Skeletal muscle satellite cell (primary cell): ENCODE data around the gene ITGAL.

Experiments
- H3K27me3 ChIP-seq: 2 replicates; pipeline ENCODE4 v1.7.0; 2013; ENCODE audit warnings: low read length; ENCODE audit not compliant: control insufficient read depth, insufficient read depth
- H3K36me3 ChIP-seq: 2 replicates; pipeline ENCODE4 v1.7.0; 2013; ENCODE audit warnings: mild to moderate bottlenecking, control low read depth, low read length; ENCODE audit not compliant: insufficient read depth
- H3K4me1 ChIP-seq: 2 replicates; pipeline ENCODE4 v1.7.0; 2013; ENCODE audit warnings: low read length; ENCODE audit not compliant: control insufficient read depth, insufficient read depth
- H3K4me2 ChIP-seq: 2 replicates; pipeline ENCODE4 v1.7.0; 2013; ENCODE audit warnings: mild to moderate bottlenecking, low read length
- H3K4me3 ChIP-seq: 2 replicates; pipeline ENCODE4 v1.7.0; 2013; ENCODE audit warnings: low read length
- H3K9ac ChIP-seq: 2 replicates; pipeline ENCODE4 v1.7.0; 2013; ENCODE audit warnings: mild to moderate bottlenecking, low read depth, low read length, moderate library complexity
- H3K9me3 ChIP-seq: replicated peaks from 2 replicates; pipeline ENCODE4 v1.7.0; 2013; ENCODE audit warnings: mild to moderate bottlenecking, control low read depth, low read length

ITGAL gene

DNA sequence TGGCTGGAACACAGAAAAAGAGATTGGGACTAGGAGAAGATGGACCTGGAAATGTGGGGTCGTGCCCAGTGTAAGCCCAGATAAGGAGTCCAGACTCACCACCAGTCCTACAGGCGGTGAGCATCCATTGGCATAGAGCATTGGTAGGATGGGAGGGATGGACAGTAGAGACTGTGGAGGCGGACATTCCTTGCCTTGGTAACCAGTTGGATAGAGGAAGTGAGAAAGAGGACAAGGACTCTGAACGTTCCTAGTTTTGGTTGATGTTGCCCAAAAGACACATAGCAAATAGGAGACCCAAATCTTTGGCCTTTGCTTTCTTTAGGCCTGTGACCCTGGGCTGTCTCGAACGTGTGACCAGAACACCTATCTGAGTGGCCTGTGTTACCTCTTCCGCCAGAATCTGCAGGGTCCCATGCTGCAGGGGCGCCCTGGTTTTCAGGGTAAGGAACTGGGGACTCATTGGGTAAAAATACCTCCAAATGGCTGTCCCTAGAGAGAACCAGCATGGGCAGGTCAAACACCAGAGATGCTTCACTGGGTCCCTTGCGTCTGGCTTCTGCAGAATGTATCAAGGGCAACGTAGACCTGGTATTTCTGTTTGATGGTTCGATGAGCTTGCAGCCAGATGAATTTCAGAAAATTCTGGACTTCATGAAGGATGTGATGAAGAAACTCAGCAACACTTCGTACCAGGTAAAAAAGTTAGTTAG lies 6.4 kb downstream of the ITGAL start:
- H3K27me3 ChIP-seq = peaks cover 59% of the 10 kb centered on the region
- H3K4me2 ChIP-seq = no peak overlapping the region
- H3K9me3 ChIP-seq = no peaks in the 10 kb centered on the region
- no peaks in the 10 kb centered on the region for H3K36me3 ChIP-seq
- no peaks in the 10 kb centered on the region for H3K4me1 ChIP-seq
- no peak overlapping the region for H3K9ac ChIP-seq
- H3K4me3 ChIP-seq = no peak overlapping the region

GRCh38 chr16:30481381-30481780 lies 8.8 kb downstream of the ITGAL start:
- no peaks in the 10 kb centered on the region for H3K36me3 ChIP-seq

GRCh38 chr16:30482366-30482765 lies 9.8 kb downstream of the ITGAL start:
- Histone ChIP-seq H3K4me1 (no peaks in the 10 kb centered on the region), H3K36me3 (no peaks in the 10 kb centered on the region), H3K9me3 (no peaks in the 10 kb centered on the region), H3K9ac (no peak overlapping the region), H3K27me3 (peaks cover 37% of the 10 kb centered on the region), H3K4me2 (no peak overlapping the region), H3K4me3 (no peak overlapping the region)

More at GRCh38 chr16:30481381-30481780, 8.8 kb downstream of the ITGAL start:
- peaks cover 41% of the 10 kb centered on the region for H3K27me3 ChIP-seq
- no peak overlapping the region for H3K4me2 ChIP-seq
- H3K9ac ChIP-seq = no peak overlapping the region
- no peak overlapping the region for H3K4me3 ChIP-seq
- H3K4me1 ChIP-seq = no peaks in the 10 kb centered on the region
- H3K9me3 ChIP-seq = no peaks in the 10 kb centered on the region

- Histone ChIP-seq H3K4me1 (no peaks in the 10 kb centered on the region), H3K4me3 (no peak overlapping the region), H3K4me2 (no peak overlapping the region), H3K9ac (no peak overlapping the region), H3K27me3 (peaks cover 26% of the 10 kb centered on the region), H3K9me3 (no peaks in the 10 kb centered on the region), H3K36me3 (no peaks in the 10 kb centered on the region)
These were observed 12.3 kb downstream of the ITGAL start for GRCh38 chr16:30484887-30485286.

DNA sequence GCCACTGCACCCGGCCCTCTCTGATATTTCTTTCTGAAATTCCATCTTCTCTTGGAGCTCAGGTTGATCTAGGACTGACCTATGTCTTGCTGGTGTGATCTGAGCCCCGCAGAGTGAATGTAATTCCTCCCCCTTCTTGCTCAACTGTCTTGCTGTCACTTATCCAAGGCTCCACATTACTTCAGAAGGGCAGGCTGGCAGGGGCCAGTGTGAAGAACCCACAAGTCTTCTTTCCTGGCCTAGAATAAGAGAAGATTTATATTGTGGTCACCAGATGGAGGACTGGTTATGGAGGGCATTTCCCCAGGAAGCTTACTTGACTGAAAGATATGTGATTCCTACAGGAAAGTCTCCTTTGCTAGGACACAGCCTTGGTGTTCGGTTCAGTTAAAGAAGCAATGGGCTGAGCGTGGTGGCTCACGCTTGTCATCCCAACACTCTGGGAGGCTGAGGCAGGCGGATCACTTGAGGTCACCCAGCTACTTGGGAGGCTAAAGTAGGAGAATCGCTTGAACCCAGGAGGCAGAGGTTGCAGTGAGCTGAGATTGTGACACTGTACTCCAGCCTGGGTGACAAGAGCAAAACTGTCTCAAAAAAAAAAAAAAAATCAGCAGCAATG lies 13.4 kb downstream of the ITGAL start:
- Histone ChIP-seq H3K9me3 (no peaks in the 10 kb centered on the region), H3K27me3 (peaks cover 18% of the 10 kb centered on the region), H3K4me2 (no peak overlapping the region), H3K36me3 (no peaks in the 10 kb centered on the region), H3K9ac (no peak overlapping the region), H3K4me3 (no peak overlapping the region), H3K4me1 (no peaks in the 10 kb centered on the region)

DNA sequence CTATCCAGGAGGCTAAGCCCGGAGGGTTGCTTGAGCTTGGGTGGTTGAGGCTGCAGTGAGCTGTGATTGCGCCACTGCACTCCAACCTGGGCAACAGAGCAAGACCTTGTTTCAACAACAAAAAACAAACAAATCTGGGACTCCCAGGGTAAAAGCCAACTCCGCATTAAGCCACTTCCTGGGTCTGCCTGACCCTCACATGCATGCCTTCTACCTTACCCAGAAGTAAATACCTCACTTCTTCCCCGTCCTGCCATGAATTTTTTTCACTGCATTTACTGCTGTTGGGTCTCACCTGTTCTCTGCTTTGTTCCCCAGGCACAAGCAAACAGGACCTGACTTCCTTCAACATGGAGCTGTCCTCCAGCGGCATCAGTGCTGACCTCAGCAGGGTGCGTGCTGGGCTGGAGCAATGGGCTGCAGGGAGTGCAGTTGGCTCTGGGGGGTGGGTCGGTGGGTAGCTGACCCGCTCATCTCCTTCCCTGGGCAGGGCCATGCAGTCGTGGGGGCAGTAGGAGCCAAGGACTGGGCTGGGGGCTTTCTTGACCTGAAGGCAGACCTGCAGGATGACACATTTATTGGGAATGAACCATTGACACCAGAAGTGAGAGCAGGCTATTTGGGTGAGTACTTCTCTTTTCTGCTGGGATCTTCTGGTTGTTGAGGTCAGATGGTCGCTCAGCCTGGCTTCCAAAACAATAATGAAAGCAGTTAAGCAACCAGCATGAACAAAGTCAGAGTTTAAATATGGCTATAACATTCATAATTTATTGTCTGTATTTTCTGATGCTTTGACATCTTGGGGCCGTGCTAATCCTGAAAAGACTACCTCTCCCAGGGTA lies 16.4 kb downstream of the ITGAL start:
- H3K9ac ChIP-seq = no peak overlapping the region
- H3K27me3 ChIP-seq = peaks cover 9% of the 10 kb centered on the region
- no peak overlapping the region for H3K4me2 ChIP-seq
- H3K4me1 ChIP-seq = peaks cover 6% of the 10 kb centered on the region
- H3K4me3 ChIP-seq = no peak overlapping the region
- no peaks in the 10 kb centered on the region for H3K36me3 ChIP-seq
- H3K9me3 ChIP-seq = no peaks in the 10 kb centered on the region

DNA sequence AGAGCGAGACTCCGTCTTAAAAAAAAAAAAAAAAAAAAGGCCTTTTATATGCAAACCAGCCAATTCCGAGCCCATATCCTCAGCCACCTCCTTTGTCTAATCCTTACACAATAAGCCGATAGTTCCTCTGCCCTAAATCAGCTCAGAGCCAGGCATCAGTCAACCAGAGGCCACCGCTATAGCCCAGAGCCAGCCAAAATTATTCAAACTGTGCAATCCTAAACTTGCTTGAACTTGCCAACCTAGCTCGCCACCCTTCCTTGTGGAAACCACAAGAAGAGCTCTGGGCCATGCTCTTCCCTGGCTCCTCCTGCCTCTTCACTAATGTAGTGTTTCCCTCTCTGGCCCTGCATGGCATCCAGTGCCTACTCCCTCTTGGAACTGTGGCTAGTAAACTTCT lies 17.7 kb downstream of the ITGAL start:
- Histone ChIP-seq H3K4me2 (no peak overlapping the region), H3K9ac (no peak overlapping the region), H3K36me3 (no peaks in the 10 kb centered on the region), H3K4me3 (no peak overlapping the region), H3K27me3 (peaks cover 18% of the 10 kb centered on the region), H3K9me3 (no peaks in the 10 kb centered on the region), H3K4me1 (peaks cover 6% of the 10 kb centered on the region)

GRCh38 chr16:30491229-30491628 lies 18.7 kb downstream of the ITGAL start:
- Histone ChIP-seq H3K9ac (no peak overlapping the region), H3K4me1 (peaks cover 6% of the 10 kb centered on the region), H3K4me3 (no peak overlapping the region), H3K9me3 (no peaks in the 10 kb centered on the region), H3K27me3 (peaks cover 18% of the 10 kb centered on the region), H3K36me3 (no peaks in the 10 kb centered on the region), H3K4me2 (no peak overlapping the region)

GRCh38 chr16:30491744-30492308 lies 19.3 kb downstream of the ITGAL start:
- Histone ChIP-seq H3K4me1 (peaks cover 6% of the 10 kb centered on the region), H3K9me3 (no peaks in the 10 kb centered on the region), H3K4me3 (no peak overlapping the region), H3K27me3 (peaks cover 14% of the 10 kb centered on the region), H3K9ac (no peak overlapping the region), H3K36me3 (no peaks in the 10 kb centered on the region), H3K4me2 (no peak overlapping the region)

DNA sequence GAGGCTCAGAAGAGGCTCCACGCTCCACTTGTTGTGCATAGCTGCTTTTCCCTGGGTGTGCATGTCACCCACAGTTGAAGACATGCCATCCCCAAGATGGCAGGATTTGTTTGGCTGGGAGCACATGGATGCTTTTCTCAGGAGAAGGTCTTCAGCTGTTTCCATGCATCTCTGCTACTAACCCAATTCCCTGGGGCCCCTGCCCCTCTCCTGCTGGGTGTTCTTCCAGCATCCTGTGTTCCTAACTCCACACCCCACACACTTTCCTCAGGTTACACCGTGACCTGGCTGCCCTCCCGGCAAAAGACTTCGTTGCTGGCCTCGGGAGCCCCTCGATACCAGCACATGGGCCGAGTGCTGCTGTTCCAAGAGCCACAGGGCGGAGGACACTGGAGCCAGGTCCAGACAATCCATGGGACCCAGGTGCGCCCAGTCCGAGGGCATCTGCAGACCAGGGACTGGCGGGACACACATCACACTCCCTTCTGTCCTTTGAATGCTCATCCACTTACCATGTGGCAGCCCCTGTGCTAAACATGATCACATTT lies 21.5 kb downstream of the ITGAL start:
- no peaks in the 10 kb centered on the region for H3K9me3 ChIP-seq
- peaks cover 6% of the 10 kb centered on the region for H3K4me1 ChIP-seq
- no peak overlapping the region for H3K4me3 ChIP-seq
- no peaks in the 10 kb centered on the region for H3K36me3 ChIP-seq
- H3K9ac ChIP-seq = no peak overlapping the region
- peaks cover 11% of the 10 kb centered on the region for H3K27me3 ChIP-seq
- no peak overlapping the region for H3K4me2 ChIP-seq

GRCh38 chr16:30494709-30495108 lies 22.2 kb downstream of the ITGAL start:
- no peak overlapping the region for H3K9ac ChIP-seq
- no peak overlapping the region for H3K4me2 ChIP-seq
- peaks cover 6% of the 10 kb centered on the region for H3K4me1 ChIP-seq
- no peak overlapping the region for H3K4me3 ChIP-seq
- no peaks in the 10 kb centered on the region for H3K36me3 ChIP-seq
- H3K9me3 ChIP-seq = no peaks in the 10 kb centered on the region
- peaks cover 11% of the 10 kb centered on the region for H3K27me3 ChIP-seq
